Urinary bladder (tissue), 4 donors: ENCODE results near the gene TMEM191B. TPM values are rescaled to one million over a fixed set of nuclear protein-coding genes. Genes with fewer than 3 reads are reported as not detected.
"Not testable (repeated sequence)": the region's sequence is repeated elsewhere in the genome, so short reads cannot be mapped to it uniquely, and the experiment has no call there.

Experiments used
- DNase-seq: peaks from one replicate; pipeline ENCODE4 v3.0.0-alpha.2; 2015; ENCODE audit errors: extremely low spot score
- H3K27ac ChIP-seq: one replicate; pipeline ENCODE4 v1.5.1; 2013; ENCODE audit warnings: low read depth, mild to moderate bottlenecking, moderate library complexity
- H3K36me3 ChIP-seq: one replicate; pipeline ENCODE4 v1.6.1; 2013; ENCODE audit warnings: mild to moderate bottlenecking, moderate library complexity; ENCODE audit not compliant: insufficient read depth
- H3K4me1 ChIP-seq: one replicate; pipeline ENCODE4 v1.6.1; 2013; ENCODE audit warnings: mild to moderate bottlenecking, moderate library complexity; ENCODE audit not compliant: insufficient read depth
- H3K4me3 ChIP-seq: one replicate; pipeline ENCODE4 v1.5.1; 2013; ENCODE audit warnings: low read depth, low read length
- WGBS: extraction: QIAGEN DNeasy Blood & Tissue Kit; methylation state at CpG from one replicate; pipeline ENCODE4 v1.1.7; 2013; 5-methylcytosine and 5-hydroxymethylcytosine counted together
- polyA plus RNA-seq: library from polyadenylated mRNA; stranded (reverse); fragments of 200-250 nt; gene quantifications from one replicate; pipeline ENCODE4 v1.2.3, GENCODE V29; 2013
- total RNA-seq: library from RNA; depleted of rRNA; stranded (reverse); fragments of >200 nt; gene quantifications from one replicate; pipeline ENCODE4 v1.2.3, GENCODE V29; 2014
- donor health status: healthy with polysubstance abuse.
- donor health status: healthy.

TMEM191B gene
- total and polyA plus RNA-seq, 2 donors = 0.60 TPM; not detected in 1

GRCh38 chr22:18543400-18543799, 15.8 kb downstream of the TMEM191B start:
- H3K27ac ChIP-seq, H3K4me1 ChIP-seq, H3K36me3 ChIP-seq, DNase-seq, H3K4me3 ChIP-seq: not testable (repeated sequence)
- no CpG with 5 or more reads among the region's 11 CpGs for WGBS

- H3K4me1 ChIP-seq, H3K4me3 ChIP-seq, H3K27ac ChIP-seq, H3K36me3 ChIP-seq, DNase-seq: not testable (repeated sequence)
- 93% methylated on average over 9 of the region's 13 CpGs for WGBS
These were observed 17.0 kb downstream of the TMEM191B start for GRCh38 chr22:18544615-18545014.

GRCh38 chr22:18549458-18550179, 22.0 kb downstream of the TMEM191B start:
- 75% methylated on average over 10 of the region's 13 CpGs for WGBS
- H3K36me3 ChIP-seq, H3K4me1 ChIP-seq, H3K27ac ChIP-seq, DNase-seq, H3K4me3 ChIP-seq: not testable (repeated sequence)

GRCh38 chr22:18551046-18551445, 23.4 kb downstream of the TMEM191B start:
- WGBS = 88% methylated on average over 2 of the region's 7 CpGs
- H3K27ac ChIP-seq, DNase-seq, H3K36me3 ChIP-seq, H3K4me3 ChIP-seq, H3K4me1 ChIP-seq: not testable (repeated sequence)

GRCh38 chr22:18552839-18553597, 25.4 kb downstream of the TMEM191B start:
- not testable (repeated sequence) for H3K36me3 ChIP-seq, DNase-seq, H3K4me1 ChIP-seq, H3K4me3 ChIP-seq, H3K27ac ChIP-seq
- 79% methylated on average over 2 of the region's 19 CpGs for WGBS

GRCh38 chr22:18554280-18555256, 27.0 kb downstream of the TMEM191B start:
- WGBS = no CpG with 5 or more reads among the region's 22 CpGs
- H3K4me3 ChIP-seq, DNase-seq, H3K4me1 ChIP-seq, H3K27ac ChIP-seq, H3K36me3 ChIP-seq: not testable (repeated sequence)

GRCh38 chr22:18558516-18558915, 30.9 kb downstream of the TMEM191B start:
- not testable (repeated sequence) for H3K36me3 ChIP-seq, H3K4me1 ChIP-seq, DNase-seq, H3K4me3 ChIP-seq, H3K27ac ChIP-seq
- no CpG with 5 or more reads among the region's 4 CpGs for WGBS

GRCh38 chr22:18558939-18559338, 31.3 kb downstream of the TMEM191B start:
- DNase-seq, H3K4me3 ChIP-seq, H3K36me3 ChIP-seq, H3K4me1 ChIP-seq, H3K27ac ChIP-seq: not testable (repeated sequence)
- no CpG with 5 or more reads among the region's 6 CpGs for WGBS

GRCh38 chr22:18560099-18560974, 32.7 kb downstream of the TMEM191B start:
- DNase-seq, H3K4me1 ChIP-seq, H3K4me3 ChIP-seq, H3K27ac ChIP-seq, H3K36me3 ChIP-seq: not testable (repeated sequence)
- WGBS = no CpG with 5 or more reads among the region's 16 CpGs

GRCh38 chr22:18570509-18571246, 43.1 kb downstream of the TMEM191B start:
- no CpG with 5 or more reads among the region's 16 CpGs for WGBS
- H3K36me3 ChIP-seq, H3K4me3 ChIP-seq, H3K27ac ChIP-seq, DNase-seq, H3K4me1 ChIP-seq: not testable (repeated sequence)

- not testable (repeated sequence) for H3K27ac ChIP-seq, DNase-seq, H3K36me3 ChIP-seq, H3K4me1 ChIP-seq, H3K4me3 ChIP-seq
- 84% methylated on average over 7 of the region's 10 CpGs for WGBS
These were observed 46.0 kb downstream of the TMEM191B start for GRCh38 chr22:18573483-18574164.

GRCh38 chr22:18574555-18574954, 47.0 kb downstream of the TMEM191B start:
- H3K4me1 ChIP-seq, DNase-seq, H3K27ac ChIP-seq, H3K36me3 ChIP-seq, H3K4me3 ChIP-seq: not testable (repeated sequence)
- WGBS = no CpG with 5 or more reads among the region's 13 CpGs
